ENCODE results near the gene CASP6.
"Not testable (repeated sequence)": the region's sequence is repeated elsewhere in the genome, so short reads cannot be mapped to it uniquely, and the experiment has no call there.

Gene CASP6

DNA sequence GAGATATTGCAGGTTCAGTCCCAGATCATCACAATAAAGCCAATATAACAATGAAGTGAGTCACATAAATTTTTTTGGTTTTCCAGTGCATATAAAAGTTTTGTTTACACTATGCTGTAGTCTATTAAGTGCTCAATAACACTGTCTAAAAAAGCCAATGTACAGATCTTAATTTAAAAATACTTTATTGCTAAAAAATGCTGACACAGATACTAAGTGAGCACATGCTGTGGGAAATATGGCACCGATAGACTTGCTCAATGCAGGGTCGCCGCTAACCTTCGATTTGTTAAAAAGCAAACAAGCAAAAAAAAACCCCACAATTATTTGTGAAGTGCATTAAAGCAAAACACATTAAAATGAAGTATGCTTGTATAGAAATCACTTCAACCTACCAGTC is 16.4 kb upstream of the CASP6 start:
- no peak for DNase-seq (ENCODE audit: low spot score)

DNA sequence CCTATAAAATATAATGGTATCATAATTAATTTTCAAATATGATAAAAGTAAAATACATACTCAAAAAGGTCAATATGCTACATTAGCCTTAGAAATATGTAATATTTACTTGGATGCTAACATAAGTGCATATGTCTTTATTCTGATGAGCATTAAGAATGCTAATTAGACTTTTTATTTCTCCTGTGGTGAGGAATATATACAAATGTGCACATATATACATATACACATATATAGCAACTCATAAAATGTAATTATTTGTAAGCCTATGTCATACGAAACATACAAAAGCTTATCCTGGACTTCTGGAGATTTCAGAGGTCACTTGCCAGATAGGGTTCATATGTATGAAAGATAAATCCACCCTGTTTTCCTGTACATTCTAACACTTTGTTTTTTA is 15.5 kb upstream of the CASP6 start:
- no peak for DNase-seq (ENCODE audit: low spot score)

DNA sequence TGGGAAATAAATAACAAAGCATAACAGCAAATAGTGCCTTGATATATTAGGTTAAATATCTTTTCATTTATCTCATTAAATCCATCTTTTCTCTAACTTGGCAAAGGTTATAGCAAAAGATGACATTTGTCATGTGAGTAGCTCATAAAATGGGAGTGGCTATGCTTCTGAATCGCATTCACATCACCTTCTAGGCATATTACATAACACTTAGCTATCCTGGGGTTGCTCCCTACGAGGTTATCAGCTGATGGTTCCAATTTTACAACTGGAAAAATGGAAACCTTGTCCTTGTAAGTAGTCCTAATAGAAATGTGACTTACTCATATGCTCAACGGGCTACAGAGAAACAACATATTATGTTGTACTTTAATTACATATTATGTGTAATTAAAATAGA is 10.3 kb upstream of the CASP6 start:
- DNase-seq (ENCODE audit: low spot score): no peak

DNA sequence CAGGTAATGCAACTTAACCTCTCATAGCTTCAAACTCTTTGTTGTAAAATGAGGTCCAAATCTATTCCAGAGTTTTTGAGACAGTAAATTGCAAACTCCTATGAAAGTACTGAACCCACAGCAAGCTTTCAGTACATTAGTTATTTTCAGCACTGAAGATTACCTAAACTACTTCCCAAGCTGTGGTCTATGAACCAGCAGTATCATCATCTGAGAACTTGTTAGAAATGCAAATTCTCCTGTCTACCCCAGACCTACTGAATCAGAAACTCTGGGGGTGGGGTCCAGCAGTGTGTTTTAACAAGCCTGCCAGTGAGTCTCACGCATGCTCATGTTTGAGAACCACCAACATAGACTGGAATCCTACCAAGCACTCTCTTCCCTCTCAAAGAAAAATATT is 5.7 kb upstream of the CASP6 start:
- DNase-seq (ENCODE audit: low spot score): no peak

DNA sequence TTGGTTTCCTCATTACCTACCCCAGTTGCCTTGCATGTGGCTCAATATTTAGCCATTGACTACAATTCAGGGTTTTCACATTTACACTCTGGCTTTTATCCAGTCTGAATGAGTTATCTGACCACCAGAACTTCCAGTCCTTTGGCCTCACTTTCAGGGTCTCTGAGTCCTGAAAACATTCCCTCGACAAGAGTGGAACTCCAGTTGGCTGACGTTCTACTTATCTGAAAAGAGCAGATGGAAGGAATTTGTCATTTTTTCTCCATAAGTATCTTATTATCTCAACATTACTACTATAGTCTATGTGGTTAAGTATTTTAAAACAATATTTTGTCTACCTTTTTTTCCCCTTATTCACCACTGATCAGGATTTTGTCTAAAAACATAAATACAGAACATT is 5.2 kb upstream of the CASP6 start:
- no peak for DNase-seq (ENCODE audit: low spot score)

DNA sequence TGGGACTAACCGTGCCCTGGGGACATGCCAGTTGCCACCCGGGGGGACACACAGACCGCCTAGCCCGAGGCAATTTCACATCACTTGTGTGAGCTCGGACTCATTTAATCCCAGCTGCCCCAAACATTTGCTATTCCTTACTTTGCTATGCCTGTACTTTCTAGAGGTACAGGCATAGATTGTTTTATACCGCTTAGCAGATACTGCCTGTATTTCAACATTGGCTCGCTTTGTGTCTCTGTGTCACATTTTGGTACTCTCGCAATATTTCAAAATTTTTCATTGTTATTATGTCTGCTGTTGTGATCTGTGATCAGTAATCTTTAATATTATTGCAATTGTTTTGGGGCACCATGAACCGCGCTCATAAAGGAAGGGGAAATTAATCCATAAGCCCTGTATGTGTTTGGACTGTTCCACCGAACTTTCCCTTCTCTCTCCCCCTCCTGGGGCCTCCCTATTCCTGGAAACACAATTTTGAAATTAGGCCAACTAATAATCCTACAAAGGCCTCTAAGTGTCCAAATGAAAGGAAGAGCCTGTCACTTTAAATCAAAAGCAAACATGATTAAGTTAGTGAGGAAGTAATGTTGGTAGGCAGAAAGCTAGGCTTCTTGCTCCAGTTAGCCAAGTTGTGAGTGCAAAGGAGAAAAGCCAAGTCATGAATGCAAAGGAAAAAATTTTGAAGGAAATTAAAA is 568 bp upstream of the CASP6 start:
- no peak for DNase-seq (ENCODE audit: low spot score)

DNA sequence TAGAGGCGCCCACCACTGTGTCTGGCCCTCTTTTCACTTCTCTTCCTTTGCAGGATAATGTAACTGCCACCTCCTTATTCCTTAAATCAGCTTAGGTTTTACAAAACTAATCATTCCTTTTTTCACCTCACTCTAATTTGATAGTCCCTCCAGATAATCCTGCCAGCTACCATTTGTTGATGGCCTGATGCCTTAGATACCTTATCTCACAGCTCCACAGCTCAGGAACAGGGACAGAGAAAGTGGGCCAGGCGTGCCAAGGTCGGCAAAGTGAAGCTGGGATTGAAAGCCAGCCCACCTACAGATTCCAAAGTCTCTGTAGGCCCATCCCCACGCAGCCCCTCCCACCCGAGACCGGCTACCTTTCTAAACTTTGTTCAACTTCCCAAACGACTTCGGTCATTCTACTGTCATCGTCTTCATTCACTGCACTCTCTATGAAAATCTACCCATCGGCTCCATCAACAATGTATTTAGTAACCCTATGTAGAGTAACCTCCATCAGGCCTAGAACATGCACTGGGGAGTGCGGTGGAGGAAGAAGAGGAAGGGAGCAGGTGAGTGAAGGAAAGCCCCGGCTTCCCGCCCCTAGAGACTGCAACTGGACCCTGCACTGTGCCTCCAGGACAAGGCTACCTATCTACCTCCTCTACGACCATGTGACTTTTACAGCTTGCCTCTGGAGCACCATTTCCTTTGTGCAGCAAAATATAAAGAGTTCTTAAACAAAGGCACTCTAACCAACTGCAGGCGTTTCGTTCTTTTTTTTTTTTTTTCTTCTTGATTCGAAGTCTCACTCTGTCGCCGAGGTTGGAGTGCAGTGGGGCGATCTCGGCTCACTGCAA is 1.5 kb downstream of the CASP6 start:
- DNase-seq (ENCODE audit: low spot score): no peak

DNA sequence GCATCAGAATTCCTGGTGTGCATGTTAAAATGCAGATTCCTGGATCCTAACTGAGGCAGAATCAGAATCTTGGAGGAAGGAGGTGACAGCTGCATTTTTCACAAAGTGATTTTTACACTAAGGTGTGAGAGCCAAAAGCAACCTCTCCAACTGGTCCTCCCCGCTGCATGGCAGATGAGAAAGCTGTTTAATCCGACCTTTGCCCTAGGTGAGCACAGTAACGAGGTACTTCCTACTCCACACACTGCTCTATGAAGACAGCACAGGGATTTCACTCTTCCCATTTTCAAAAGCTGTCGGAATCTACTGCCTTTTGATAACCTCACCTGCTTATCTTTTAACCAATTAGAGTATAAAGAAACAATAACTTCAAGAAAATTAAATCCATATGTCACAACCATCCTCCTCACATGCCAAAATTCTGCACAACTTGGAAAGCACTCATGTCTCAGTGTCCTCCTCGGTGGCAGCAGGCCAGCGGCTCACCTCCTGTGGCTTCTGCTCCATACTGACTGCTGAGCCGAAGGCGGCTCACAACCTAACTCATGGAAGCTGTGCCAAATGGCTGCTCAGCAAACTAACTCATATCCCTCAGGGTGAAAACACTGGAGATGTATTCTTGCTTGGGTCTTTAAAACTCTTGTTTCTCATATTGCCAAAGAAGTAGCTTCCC is 3.6 kb downstream of the CASP6 start:
- no peak for DNase-seq (ENCODE audit: low spot score)

DNA sequence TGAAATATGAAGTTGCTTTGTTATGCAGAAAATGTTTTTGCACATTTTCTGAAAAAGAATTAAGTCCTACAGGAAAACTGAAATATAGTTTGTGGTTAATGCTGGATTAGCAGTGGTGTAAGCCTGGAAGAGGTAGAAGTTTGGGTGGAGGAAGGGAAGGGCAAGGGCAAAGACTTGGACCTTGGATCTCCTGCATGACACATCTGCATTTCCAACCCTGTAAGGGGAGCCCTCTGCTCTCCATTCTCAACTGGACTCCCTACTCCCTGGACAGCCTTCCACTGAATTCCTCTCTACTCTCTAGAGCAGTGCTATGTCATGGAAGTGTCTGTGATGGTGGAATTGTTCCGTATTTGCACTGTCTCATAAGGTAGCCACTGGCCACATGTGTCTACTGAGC is 4.6 kb downstream of the CASP6 start:
- no peak for DNase-seq (ENCODE audit: low spot score)

DNA sequence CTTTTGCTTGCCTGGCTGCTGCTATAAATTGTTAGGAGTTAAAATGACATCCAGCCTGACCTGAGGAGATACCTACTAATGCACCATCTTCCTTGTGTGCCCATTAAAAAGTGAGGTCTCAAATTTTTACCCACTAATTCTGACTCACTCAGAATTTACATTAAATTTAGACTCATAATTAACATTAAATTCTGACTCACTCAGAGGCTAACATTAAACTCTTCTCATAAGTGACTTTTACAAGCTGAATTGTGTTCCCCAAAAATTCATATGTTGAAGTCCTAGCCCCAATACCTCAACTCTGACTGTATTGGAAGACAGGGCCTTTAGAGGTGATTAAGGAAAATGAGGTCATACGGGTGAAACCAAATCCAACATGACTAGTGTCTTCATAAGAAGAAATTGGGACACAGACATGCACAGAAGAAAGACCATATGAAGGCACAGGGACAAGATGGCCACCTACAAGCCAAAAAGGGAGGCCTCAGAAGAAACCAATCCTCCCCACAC is 11.8 kb downstream of the CASP6 start:
- DNase-seq (ENCODE audit: low spot score): no peak

DNA sequence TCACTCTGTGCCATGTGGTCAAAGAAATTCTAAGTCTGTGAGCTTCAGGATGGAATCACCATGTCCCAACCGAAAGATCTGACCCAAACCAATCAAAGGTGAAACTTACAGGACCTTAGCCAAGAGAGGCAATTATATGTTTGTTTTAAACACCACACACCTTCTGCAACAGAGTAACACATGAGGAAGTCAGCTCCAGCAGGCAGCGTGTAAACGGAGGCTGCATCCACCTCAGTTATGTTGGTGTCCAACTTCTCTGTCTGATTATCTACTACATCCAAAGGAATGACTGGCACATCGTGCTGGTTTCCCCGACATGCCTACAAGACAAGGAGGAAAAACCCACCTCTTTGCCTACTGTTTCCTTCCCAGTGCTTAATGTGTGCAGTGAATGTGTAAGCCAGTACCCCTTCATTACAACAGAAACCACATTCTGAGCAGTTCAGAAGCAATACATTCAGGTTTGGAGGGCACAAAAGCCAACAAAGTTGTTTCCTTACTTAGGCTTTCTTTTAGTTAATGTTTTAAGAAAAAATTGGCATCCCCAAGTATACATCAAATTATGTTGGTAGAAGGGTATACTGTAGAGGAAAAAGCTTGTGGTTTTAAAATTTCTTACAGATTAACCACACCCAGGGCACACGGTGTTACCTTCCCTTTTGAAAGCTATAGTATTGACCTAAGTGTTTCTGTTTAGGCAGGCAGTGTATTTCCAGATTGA is 12.4 kb downstream of the CASP6 start:
- no peak for DNase-seq (ENCODE audit: low spot score)

DNA sequence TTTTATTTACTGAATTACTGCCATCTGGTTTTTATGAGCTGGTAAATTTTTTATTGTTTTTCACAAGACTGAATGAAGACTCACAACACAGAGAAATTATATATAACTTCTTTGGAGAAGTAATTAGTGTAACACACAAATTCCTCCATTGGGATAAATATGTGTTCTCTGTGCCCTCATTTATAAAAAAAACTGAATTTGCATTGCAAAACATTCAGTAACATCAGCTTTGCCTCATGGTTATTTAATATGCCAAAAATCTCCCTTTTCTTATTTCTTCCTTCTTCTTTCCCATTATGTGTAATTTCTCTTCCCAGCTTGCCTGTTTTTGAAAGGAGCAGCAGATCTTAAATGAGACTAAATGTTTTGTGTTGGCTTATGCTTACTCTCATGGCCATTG is 18.5 kb downstream of the CASP6 start:
- no peak for DNase-seq (ENCODE audit: low spot score)

DNA sequence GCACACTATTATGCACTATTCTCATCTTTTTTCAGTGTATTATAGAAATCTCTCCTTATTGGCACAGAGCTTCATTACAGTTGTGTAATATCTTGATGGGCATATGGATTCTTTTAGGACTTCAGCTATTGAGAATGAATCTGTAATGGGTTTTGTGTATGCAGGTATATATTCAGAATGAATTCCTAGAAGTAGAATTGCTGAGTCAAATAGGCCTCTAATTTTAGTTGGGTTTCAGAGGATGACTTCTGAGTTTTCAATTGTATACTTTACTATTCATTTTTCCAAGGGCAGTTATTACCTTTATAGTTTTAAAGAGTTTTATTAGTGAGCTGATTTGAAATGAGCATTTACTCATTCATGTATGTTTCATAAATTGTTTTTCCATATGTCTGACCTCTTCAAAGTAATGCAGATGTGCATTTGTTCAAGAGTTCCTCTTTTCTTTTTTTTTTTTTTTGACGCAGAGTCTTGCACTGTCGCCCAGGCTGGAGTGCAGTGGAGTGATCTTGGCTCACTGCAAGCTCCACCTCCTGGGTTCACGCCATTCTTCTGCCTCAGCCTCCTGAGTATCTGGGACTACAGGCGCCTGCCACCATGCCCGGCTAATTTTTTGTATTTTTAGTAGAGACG is 19.5 kb downstream of the CASP6 start:
- no peak for DNase-seq (ENCODE audit: low spot score)

DNA sequence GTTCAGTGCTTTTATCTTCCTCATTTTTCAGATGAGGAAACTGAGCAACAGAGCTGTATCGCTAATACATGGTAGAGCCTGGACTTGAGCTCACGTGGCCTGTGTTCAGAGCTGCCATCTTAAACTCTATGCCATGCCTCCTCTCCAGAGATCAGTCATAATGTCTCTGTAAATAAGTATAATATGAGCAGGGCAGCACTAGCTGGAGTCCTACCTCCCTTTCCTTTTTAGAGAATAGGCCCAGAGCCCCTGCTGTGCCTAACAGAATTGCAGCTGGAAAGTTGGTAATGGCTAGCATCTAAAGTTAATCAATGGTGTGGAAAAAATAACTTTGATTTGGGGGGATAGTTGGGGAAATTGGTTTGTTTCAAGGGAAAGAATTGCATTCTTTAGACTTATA is 20.4 kb downstream of the CASP6 start:
- DNase-seq (ENCODE audit: low spot score): no peak

DNA sequence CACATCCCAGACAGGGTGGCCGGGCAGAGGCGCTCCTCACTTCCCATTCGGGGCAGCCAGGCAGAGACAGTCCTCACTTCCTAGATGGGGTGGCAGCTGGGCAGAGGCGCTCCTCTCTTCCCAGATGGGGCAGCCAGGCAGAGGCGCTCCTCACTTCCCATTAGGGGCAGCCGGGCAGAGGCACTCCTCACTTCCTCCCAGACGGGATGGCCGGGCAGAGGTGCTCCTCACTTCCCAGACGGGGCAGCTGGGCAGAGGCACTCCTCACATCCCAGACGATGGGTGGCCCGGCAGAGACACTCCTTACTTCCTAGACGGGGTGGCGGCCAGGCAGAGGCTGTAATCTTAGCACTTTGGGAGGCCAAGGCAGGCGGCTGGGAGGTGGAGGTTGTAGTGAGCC is 24.3 kb downstream of the CASP6 start:
- not testable (repeated sequence) for DNase-seq (ENCODE audit: low spot score)

DNA sequence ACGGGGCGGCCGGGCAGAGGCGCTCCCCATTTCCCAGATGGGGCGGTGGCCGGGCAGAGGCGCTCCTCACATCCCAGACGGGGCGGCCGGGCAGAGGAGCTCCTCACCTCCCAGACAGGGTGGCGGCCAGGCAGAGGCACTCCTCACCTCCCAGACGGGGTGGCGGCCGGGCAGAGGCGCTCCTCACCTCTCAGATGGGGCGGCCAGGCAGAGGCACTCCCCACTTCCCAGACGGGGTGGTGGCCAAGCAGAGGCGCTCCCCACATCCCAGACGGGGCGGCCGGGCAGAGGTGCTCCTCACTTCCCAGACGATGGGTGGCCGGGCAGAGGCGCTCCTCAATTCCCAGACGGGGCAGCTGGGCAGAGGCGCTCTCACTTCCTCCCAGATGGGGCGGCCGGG is 24.8 kb downstream of the CASP6 start:
- not testable (repeated sequence) for DNase-seq (ENCODE audit: low spot score)

DNA sequence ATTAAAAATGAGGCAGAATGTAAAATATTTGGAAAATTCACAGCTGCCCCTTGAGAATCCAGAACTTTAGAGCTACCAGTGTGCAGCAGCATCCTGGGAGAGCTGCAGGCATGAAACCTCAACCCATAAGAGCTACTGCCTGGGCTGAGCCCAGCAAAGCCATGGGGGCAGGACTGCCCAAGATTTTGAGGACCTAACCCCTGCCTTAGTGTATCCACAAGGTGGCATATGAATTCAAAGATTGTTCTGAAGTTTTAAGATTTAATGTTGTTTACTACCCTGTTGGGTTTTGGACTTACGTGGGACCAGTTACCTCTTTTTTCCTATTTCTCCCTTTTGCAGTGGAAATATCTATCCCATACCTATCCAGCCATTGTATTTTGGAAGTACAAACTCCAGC is 26.4 kb downstream of the CASP6 start:
- no peak for DNase-seq (ENCODE audit: low spot score)

DNA sequence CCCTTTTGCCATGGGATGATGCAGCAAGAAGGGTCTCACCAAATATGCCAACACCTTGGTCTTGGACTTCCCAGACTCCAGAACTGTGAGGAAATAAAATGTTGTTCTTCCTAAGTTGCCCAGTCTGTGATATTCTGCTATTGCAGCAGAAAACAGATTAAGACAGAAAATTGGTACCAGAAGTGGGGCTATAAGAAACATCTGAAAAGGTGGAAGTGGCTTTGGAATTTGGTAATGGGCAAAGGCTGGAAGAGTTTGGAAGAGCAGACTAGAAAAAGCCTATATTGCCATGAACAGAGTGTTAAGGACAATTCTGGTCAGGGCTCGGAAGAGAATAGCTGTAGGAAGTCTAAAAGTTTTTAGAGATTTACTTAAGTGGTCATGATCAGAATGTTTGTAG is 27.4 kb downstream of the CASP6 start:
- no peak for DNase-seq (ENCODE audit: low spot score)

DNA sequence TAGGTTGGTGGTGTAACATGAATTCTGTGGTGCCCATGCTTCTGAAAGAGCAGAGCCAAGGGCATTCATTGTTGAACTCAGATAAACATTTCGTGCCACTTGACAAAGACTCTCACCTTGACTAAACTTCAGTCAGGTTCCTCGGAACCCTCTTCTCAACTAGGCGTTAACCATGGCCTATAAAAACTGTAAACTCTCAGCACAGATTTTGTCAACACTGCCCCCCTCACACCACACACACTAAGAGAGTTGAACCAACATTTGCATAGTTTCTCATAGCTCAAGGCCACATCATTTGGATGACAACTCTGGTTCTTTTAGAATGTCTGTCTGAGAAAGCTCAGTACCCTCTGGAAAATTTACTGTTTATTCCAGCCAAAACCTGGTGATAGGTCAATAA is 28.1 kb downstream of the CASP6 start:
- DNase-seq (ENCODE audit: low spot score): no peak

DNA sequence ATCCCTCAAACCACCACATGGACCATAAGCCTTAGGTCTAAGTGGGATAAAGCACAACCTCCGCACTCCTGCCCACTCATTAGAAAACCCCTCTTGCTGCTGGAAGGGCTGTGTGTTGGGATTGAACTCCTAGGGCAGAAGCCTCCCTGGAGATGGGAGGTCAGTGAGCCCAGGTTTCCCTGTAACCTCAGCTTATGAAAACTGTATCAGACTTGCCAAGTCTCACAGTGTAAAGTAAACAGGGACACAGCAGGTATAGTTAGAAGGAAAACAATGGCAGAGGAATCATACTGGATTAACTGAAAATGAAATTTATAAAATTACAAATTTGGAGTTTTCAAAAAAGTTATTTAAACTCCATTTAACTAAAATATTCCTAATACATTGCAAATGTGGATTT is 29.9 kb downstream of the CASP6 start:
- DNase-seq (ENCODE audit: low spot score): no peak

DNA sequence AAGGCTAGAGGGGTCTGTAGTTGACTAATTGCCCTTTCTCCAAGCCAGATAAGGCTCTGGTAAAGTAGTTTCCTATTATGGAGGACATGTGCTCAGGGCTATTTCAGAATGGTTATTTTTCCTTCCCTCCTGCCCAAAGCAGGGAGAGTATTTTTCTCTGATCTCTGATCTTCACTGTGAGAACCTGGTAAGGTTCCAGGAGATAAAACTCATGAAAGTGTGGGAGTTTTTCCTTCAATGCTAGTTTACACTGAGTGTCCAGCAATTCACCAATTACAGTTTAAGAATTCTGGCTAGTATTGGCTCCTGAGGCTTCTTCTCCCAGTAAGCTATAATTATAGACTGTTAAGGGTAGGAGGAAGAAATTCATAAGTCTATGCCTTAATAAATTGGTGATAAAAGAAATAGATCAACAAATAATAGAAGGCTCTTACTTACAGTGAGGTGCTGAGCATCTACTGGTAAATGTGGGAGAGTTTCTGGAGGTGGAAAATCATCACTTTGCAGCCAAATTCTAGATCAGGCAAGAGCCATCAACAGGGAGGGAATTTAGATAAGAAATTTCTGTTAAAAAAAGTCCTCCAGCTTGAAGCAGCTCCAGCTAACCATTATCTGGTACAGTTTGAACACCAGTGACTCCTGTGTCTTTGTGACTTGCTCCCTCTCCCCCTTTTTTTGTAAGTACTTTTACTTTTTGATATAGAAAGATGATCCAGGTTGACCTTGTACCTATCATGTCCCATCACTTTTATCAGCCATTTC is 30.9 kb downstream of the CASP6 start:
- DNase-seq (ENCODE audit: low spot score): no peak

All from D341Med (cell line).